SU-DHL-6 (cell line): ENCODE measurements around the gene RERGL.

Source experiments
- CTCF ChIP-seq: fragments of 200-600 bp; sonication (generic); IDR thresholded peaks from one replicate; pipeline ENCODE4 v1.5.1; 2017; ENCODE audit warnings: antibody characterized with exemption, mild to moderate bottlenecking, low read length, moderate library complexity; ENCODE audit not compliant: insufficient read depth, poor library complexity, severe bottlenecking
- EZH2phosphoT487 ChIP-seq: fragments of 200-600 bp; sonication (generic), shearing (Covaris generic); conservative IDR thresholded peaks from 2 replicates; pipeline ENCODE4 v1.6.1; 2018; ENCODE audit warnings: mild to moderate bottlenecking, antibody characterized with exemption, low read length, moderate library complexity, mixed read lengths

GRCh38 chr12:18120899-18121298 lies 30.9 kb upstream of the RERGL start:
- TF ChIP-seq CTCF (no peak), EZH2phosphoT487 (no peak)
